Measurements from ENCODE around the gene CCSER2.

CCSER2 gene

DNA sequence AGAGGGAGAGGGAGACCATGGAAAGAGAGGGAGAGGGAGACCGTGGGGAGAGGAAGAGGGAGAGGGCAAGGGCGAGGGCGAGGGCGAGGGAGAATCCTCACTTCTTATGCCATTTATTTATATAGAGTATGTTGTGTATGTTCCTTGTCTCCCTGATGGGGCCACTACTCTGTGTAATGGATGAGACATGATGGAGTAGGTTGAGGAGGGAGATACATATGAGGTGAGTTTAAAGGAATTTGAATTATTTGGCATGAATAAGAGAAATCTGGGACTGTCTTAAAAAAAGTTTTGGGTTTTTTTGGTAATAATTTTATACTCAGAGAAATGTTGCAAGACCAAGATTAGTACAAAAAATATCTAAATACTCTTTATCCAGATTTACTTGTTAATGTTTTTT lies 20.1 kb downstream of the CCSER2 start:
- DNase-seq (ENCODE audit: low read depth, low spot score): no peak

DNA sequence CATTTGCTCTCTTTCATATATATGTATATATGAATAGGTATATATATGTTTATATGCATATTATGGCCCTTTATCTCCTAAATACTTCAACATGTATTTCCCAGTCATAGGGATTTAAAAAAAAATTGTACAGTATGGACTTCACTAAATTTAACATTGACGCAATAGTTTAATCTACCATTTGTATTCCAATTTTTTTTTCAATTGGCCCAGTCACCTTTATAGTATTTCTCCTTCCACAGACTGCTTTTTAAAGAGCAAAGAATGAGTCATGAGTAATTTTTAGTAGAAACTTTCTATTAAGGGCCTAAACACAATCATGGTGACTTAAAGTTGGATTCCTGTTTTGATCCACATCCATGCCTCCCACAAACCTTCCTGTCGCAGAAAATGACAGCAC lies 20.5 kb downstream of the CCSER2 start:
- DNase-seq (ENCODE audit: low read depth, low spot score): no peak

DNA sequence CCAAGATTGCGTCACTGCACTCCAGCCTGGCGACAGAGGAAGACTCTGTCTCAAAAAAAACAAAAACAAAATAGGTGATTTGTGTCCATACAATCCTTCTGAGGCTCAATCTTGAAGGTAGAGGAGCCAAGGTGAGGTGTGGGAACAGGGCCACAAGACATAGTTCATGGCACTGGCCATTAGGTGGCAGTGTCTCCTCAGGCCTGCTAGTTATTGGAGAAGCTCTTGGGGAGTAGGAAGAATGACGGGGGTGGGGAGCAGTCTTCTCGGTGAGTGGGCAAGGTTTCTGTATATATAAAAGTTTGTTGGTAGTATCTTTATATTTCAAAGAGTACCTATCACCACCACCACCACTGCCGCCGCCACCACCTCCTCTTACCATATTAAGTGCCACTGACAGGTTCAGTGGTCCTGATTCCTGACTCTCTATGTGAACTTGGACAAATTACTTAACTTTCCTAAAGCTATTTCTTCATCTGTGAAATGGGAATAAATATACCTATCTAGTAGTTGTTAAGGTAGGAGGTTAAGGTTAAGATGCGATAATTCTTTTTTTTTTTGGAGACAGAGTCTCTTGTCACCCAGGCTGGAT lies 24.0 kb downstream of the CCSER2 start:
- no peak for DNase-seq (ENCODE audit: low read depth, low spot score)

DNA sequence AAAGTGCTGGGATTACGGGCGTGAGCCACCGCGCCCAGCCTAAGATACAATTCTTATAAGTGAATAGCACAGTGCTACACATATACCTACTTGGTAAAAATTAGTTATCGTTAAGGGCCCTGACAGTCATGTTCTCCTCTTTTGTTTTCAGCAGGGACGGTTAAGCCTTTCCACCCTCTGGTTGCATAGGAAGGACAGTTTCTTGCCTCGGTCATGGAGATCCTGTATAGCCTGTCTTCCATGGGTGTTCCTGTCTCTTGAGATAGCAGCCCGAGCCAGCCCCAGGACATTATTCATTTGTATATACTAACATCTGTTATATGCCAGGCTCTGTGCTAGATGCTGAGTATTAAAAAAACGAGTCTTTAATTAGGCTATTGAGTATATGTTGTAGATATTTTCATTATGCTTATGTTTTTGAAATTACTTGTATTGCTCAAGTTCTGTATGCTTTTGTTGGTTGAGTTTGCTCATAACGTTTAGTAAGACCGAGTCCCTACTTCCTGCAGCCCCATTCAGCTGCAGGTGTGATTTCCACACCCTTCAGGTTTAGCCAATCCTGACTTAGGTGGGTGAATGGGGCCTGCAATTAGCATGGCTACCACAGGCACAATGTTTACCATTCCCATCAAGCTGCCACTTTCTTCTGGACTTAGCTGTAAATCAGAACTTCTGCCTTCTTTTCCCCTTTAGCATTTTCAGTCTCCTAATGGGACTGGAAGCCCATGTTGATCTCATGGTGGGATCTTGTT lies 24.8 kb downstream of the CCSER2 start:
- no peak for DNase-seq (ENCODE audit: low read depth, low spot score)

DNA sequence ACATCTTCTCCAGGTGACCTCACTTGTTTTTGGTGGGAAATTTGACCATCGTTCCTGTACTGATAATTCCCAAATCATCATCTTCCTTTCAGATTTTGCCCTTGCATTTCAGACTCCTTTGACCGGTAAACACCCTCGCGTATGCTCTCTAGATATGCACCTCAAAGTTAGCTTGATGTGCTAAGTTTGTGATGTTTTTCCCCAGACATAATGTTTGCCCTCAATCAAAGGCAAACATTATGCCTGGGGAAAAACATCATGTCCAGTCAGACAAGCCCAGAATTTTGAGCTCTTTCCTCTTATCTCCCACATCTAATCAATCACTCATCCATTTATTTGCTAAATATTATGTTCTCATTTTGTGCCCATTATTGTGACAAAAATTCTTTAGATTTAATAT lies 26.2 kb downstream of the CCSER2 start:
- no peak for DNase-seq (ENCODE audit: low read depth, low spot score)

DNA sequence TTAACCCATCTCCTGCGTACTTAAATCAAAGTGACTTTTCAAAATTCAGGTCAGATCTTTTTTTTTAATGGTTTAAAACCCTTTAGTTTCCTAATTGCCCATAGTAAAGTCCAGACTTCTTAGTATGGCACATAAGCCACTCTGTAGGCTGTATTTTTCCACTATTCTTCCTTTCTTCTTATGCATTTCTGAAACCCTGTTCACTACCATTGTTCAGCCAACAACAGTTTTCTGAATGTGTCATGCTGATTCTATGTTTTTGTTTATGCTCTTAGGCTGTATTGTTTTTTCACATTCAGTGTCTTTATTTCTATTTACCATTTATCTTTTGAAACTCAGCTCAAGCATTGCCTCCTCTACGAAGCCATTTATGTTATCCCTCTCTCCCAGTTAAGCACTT lies 26.7 kb downstream of the CCSER2 start:
- DNase-seq (ENCODE audit: low read depth, low spot score): no peak

DNA sequence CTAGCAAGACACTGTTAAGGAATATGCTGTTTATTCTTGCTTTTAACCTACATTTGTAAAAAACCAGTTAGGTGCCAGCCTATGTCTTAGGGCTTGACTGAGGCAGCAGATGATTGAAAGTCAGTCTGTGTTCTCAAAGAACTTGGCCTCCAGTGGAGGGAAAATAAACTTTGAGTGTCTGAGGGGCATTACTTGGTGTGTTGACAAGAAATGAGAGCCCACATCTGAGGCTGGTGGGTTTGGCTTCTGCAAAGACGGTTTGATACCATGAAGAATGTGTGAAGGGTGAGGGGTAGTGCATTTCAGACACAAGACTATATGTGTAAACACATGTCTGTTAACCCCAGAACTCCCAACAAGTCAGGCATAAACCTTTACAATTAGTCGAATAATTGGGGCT lies 28.5 kb downstream of the CCSER2 start:
- DNase-seq (ENCODE audit: low read depth, low spot score): no peak

DNA sequence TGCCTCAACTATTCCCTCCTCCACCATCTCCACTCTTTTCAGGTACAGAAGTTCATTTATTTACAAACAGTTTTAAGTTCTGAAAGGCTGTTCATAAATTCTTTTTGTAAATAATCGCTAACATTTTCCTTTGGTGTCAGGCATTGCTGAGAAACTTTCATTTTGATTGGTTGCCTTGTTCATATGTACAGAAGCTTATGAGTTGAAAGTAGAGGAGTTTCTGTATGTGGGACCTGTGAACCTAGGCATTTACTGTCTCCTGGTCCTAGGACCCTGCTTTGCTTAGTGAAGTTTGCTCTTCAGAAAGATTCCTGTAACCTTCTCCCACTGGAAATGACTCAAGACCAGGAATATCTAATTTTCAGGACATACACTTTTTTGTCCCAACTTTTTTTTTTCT lies 30.4 kb downstream of the CCSER2 start:
- DNase-seq (ENCODE audit: low read depth, low spot score): no peak

DNA sequence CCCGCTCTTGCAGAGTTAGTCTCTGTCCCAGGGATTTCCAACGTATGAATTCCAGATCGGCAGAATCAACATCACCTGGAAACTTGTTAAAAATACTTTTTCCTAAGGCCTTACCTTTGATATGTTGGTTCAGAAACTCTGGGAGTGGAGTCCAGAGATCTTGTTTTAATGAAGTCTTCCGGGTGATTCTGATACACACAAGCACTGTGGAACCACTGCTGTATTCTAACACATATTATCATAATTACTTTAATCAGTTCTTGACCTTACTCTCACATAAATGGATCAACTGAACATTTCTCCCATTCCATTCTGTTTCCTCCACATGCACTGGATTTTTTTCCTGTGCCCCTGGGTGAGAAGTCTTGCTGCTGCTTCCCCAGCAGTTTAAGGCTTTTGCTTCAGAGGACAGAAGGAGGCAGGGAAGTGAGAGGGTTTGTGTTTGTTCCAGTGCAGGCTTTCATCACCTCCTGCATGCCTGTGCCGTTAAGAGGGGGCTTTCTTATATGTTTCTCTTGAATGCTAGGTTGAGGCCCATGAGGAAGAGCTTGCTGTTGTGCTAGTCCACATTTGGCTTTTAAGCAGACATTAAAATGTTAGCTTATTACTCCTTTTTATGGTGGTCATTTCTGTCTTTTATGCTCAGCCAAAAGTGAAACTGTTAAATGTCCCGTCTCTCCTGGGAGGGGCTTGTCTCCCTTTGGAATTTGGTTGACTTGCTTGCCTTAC lies 32.4 kb downstream of the CCSER2 start:
- DNase-seq (ENCODE audit: low read depth, low spot score): no peak

DNA sequence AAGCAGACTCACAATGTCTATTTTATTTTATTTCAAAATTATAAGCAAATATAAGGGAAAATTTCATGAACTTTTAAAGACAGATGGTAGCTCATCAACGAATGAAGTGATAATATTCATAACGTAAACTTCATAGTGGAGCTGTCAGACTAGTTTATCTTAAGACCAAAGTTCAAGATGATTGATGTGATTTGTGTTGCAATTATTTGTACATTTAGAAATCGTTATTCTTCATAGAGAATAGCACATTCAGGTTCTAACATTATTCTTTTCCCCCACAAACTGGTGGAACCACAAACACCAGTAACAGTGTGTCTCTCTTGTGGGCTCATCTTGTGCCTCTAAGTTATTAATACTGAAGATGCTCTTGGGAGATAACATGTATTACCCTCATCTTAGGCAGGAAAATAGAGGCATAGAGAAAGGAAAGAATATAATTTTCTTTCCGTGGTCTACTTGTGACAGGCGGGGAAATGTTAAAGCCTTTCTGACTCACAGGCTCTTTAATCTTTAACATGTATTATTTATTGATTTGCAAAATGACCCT lies 37.0 kb downstream of the CCSER2 start:
- DNase-seq (ENCODE audit: low read depth, low spot score): no peak

DNA sequence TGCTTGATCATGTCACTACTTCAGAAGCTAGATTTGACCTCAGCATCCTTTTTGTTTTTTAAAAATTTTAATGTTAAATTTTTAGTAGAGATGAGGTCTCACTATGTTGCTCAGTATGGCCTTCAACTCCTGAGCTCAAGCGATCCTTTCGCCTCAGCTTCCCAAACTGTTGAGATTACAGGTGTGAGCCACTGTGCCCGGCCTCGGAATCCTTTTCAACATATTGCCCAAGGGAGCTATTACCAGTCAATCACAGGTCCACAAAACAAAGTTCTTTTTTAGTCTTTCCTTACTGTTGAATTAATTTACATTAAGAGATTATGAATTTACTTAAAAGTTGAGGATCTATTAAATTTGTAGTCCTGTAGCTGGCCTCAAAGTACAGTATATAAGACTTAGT lies 37.7 kb downstream of the CCSER2 start:
- DNase-seq (ENCODE audit: low read depth, low spot score): no peak

DNA sequence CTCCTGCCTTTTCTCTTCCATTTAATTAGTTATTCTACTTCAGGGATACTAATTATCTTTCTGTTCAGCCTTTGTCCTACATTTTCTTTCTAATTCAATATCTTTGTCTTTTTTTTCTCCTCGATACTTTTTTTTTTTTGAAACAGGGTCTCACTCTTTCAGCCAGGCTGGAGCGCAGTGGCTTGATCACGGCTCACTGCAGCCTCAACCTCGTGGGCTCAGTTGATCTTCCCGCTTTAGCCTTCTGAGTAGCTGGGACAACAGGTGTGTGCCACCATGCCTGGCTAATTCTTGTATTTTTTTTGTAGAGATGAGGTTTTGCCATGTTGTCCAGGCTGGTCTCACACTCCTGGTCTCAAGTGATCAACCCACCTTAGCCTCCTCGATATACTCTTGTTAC lies 38.9 kb downstream of the CCSER2 start:
- no peak for DNase-seq (ENCODE audit: low read depth, low spot score)

DNA sequence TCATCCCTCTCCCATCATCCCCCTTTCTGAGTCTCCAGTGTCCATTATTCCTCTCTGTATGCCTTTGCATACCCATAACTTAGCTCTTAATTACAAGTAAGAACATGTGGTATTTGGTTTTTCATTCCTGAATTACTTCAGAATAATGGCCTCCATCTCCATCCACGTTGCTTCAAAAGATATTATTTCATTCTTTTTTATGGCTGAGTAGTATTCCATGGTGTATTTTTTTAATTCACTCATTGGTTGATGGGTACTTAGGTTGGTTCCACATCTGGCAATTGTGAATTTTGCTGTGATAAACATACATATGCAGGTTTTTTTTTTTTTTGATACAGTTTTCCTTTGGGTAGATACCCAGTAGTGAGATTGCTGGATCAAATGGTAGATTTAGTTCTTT lies 40.4 kb downstream of the CCSER2 start:
- no peak for DNase-seq (ENCODE audit: low read depth, low spot score)

DNA sequence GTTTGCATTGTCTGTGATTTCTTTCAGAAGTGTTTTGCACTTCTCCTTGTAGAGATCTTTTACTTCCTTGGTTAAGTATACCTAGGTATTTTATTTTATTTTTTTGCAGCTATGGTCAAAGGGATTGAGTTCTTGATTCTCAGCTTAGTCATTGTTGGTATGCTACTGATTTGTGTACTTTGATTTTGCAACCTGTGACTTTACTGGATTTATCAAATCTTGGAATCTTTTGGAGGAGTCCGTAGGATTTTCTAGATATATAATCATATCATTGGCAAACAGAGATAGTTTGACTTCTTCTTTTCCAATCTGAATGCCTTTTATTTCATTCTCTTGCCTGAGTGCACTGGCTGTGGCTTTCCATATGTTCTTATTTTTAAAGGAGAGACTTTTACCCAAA lies 41.9 kb downstream of the CCSER2 start:
- DNase-seq (ENCODE audit: low read depth, low spot score): no peak

DNA sequence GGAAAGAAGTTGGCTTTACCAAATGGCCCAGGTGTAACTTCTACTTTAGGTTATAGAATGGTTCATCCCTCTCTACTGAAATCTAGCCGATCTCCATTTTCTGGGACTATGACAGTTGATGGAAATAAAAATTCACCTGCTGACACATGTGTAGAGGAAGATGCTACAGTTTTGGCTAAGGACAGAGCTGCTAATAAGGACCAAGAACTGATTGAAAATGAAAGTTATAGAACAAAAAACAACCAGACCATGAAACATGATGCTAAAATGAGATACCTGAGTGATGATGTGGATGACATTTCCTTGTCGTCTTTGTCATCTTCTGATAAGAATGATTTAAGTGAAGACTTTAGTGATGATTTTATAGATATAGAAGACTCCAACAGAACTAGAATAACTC lies 43.6 kb downstream of the CCSER2 start:
- no peak for DNase-seq (ENCODE audit: low read depth, low spot score)

DNA sequence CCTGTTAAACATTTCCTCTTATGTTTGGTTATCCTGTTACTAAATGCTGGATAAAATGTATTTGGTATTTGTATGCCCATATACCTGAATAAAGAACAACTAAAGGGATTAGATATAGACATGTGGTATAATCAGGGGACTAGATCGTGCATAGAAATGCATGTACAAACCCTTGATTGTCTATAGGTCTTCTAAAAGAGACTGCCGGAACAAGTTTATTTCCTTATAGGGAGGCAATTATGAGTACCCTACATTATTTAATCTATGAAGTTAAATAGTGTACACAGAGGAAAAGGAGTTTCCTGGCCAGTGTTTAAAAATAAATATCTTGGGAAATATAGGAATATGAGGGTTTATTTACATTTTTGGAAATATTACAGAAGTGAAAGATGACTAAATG lies 44.6 kb downstream of the CCSER2 start:
- DNase-seq (ENCODE audit: low read depth, low spot score): no peak

DNA sequence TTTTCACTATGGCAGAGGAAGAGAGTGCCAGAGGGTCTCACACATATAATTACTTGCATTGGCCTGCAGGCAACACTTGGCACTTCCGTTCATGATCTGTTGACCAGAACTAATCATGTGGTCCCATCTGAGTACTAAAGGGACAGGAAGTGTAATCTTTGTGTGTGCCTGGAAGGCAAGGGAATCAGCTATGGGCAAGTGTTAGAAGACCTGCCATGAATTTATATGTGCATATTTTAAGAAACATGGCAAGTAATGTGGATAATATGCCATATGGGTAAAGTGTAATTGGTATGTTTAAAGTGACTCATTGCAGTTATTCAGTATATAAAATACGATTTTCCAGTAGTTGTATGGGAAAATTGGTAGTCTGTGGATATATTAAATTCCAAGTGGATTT lies 46.1 kb downstream of the CCSER2 start:
- DNase-seq (ENCODE audit: low read depth, low spot score): no peak

DNA sequence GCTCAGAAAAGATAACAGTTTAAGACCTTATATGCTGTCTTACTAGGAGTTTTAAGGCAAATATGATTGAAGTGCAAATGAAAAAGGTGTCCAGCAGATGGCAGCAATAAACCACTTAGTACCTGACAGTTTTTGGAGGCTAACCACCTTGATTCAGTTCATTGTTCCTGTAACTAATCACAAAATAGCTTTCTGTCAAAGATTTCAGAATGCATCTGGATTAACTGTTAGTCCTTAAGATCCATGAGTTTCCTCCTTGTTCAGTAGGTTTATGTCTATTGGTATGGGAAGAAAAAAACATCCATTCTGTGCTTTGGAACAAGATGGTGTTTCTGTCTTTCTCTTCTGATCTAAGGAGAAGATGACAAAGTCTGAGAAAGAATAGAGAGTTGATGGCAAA lies 46.6 kb downstream of the CCSER2 start:
- peak; percentile 27 for DNase-seq (ENCODE audit: low read depth, low spot score)

DNA sequence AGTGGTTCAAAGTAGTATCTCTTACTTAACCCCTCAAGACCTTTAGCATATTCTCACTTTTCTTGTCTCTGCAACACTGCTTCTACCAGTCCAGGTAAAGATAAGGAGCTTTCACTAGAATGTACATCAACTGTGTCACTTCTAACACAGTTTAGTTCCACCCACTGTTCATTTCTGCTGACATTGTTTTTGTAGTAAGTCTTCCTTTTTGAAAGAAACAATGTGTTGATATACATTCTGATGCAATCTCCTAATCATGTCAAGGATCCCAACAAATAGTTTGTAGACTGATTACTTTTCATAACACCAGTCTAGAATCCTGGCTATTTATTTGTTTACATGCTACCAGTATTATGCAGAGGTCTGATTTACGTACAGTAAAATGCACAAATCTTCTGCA lies 47.5 kb downstream of the CCSER2 start:
- no peak for DNase-seq (ENCODE audit: low read depth, low spot score)

DNA sequence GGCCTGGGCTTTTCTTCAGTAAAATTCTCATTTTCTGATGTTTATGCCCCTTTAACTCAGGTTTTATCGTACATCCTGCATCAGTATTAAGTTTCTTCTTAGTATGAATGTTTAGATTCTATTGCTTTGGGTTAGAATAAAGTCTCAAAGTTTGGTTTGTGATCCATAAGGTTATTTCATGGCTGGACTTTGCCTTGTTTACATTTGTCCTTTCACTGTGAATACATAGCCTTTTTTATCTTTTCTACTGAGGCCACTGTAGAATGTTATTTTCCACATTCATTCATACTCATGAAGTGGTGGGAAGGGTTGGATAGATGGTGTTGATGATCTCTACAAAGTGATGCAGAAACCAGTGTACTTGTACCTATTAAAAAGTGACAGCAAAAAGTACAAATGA lies 59.8 kb downstream of the CCSER2 start:
- DNase-seq (ENCODE audit: low read depth, low spot score): no peak

DNA sequence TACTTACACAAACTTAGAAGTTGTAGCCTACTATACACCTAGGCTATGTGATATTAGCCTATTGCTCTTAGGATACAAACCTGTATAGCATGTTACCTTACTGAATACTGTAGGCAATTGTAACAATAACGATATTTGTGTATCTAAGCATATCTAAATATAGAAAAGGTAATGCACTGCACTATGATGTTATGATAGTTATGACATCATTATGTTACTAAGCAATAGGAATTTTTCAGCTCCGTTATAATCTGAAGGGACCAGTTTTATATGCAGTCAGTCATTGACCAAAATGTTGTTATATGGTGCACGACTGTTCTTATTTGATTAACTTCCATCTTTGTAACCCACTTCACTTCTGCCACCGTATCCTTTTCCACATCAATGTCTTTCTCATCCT lies 62.0 kb downstream of the CCSER2 start:
- no peak for DNase-seq (ENCODE audit: low read depth, low spot score)

DNA sequence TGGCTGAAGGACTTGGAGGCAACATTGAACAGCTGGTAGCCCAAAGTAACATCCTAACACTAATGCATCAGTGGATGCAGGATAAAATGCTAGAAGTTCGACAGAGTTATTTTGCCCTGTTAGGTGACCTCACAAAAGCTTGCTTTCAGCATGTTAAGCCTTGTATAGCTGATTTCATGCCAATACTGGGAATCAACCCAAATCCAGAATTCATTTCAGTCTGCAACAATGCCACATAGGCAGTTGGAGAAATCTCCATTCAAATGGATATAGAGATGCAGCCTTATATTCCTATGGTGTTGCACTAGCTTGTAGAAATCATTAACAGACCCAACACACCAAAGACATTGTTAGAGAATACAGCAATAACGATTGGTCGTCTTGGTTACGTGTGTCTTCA lies 62.9 kb downstream of the CCSER2 start:
- DNase-seq (ENCODE audit: low read depth, low spot score): no peak

DNA sequence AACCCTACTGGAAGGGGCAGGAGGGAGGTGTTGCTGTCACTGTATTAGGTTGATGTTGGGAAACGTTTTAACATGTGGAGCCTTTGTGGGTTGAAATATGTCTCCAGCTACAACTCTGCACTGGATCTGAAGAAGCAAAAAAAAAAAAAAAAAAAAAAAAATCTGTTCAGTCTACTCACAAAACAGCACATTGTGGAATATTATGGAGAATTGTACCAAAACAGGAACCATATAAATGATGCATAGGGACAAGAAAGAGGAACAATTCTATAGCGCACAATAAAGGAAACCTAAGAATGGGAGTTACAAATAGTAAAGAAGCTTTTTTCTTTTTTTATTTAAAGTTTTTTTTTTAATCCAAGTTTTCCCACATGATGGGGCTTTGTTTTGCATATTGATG lies 63.8 kb downstream of the CCSER2 start:
- DNase-seq (ENCODE audit: low read depth, low spot score): no peak
